ENCODE results near the gene KRTAP12-1.
"Not testable (repeated sequence)": the region's sequence is repeated elsewhere in the genome, so short reads cannot be mapped to it uniquely, and the experiment has no call there.

Gene KRTAP12-1

GRCh38 chr21:44666401-44667320, 15.3 kb downstream of the KRTAP12-1 start, which contains the start of gene KRTAP12-2:
Gene KRTAP12-2, minus strand, starts transcription at chr21:44666927. Its CDS starts 41 bp downstream, at chr21:44666886.
- no peak for FAIRE-seq

GRCh38 chr21:44664691-44665090, 17.3 kb downstream of the KRTAP12-1 start:
- FAIRE-seq, result no peak

- not testable (repeated sequence) for FAIRE-seq
Observed at GRCh38 chr21:44661567-44661966, 20.4 kb downstream of the KRTAP12-1 start.

- no peak for FAIRE-seq
Observed at GRCh38 chr21:44658913-44659595, 22.9 kb downstream of the KRTAP12-1 start.

- FAIRE-seq, result no peak
Observed at GRCh38 chr21:44658541-44658910, 23.4 kb downstream of the KRTAP12-1 start.

- FAIRE-seq, result no peak
Observed at GRCh38 chr21:44657635-44658540, 24.1 kb downstream of the KRTAP12-1 start, which contains the start of gene KRTAP12-3. Gene KRTAP12-3, plus strand, starts transcription at chr21:44657932. Its CDS starts 48 bp downstream, at chr21:44657980.

GRCh38 chr21:44656868-44657267, 25.1 kb downstream of the KRTAP12-1 start:
- no peak for FAIRE-seq

- FAIRE-seq, result no peak
Observed at GRCh38 chr21:44654576-44655175, 27.3 kb downstream of the KRTAP12-1 start, which contains the start of gene KRTAP12-4. Gene KRTAP12-4, minus strand, starts transcription at chr21:44654659. Its CDS starts 45 bp downstream, at chr21:44654614.

- FAIRE-seq, result no peak
Observed at GRCh38 chr21:44653656-44654575, 28.0 kb downstream of the KRTAP12-1 start.

- FAIRE-seq, result no peak
Observed at GRCh38 chr21:44653123-44653522, 28.8 kb downstream of the KRTAP12-1 start.

GRCh38 chr21:44650973-44651675, 30.8 kb downstream of the KRTAP12-1 start:
- no peak for FAIRE-seq

- no peak for FAIRE-seq
Observed at GRCh38 chr21:44650265-44650972, 31.5 kb downstream of the KRTAP12-1 start.

GRCh38 chr21:44649521-44650100, 32.4 kb downstream of the KRTAP12-1 start:
- no peak for FAIRE-seq

- no peak for FAIRE-seq
Observed at GRCh38 chr21:44648557-44649311, 33.2 kb downstream of the KRTAP12-1 start.

- no peak for FAIRE-seq
Observed at GRCh38 chr21:44647222-44647552, 34.8 kb downstream of the KRTAP12-1 start.

GRCh38 chr21:44646366-44647221, 35.4 kb downstream of the KRTAP12-1 start, which contains the start of gene KRTAP10-11:
Gene KRTAP10-11, plus strand, starts transcription at chr21:44646414. Its CDS starts 45 bp downstream, at chr21:44646459.
- FAIRE-seq, result not testable (repeated sequence)

GRCh38 chr21:44644878-44645277, 37.1 kb downstream of the KRTAP12-1 start:
- no peak for FAIRE-seq
